Nucleus accumbens (tissue), 56 donors: ENCODE measurements around the gene CFAP91.

ENCODE experiments used
- DNase-seq, 56 donors: peaks; one replicate each; lab custom pipeline; 2025; lab: John Stamatoyannopoulos, UW

Gene CFAP91

GRCh38 chr3:119733812-119734211 is 31.0 kb downstream of the CFAP91 start:
- DNase-seq, result no peak

GRCh38 chr3:119738741-119739140 is 35.9 kb downstream of the CFAP91 start:
- DNase-seq, result no peak

GRCh38 chr3:119741657-119742590 is 39.1 kb downstream of the CFAP91 start:
- DNase-seq, result peak in 1 of 56 donors; percentile 2

- no peak for DNase-seq
Measured at GRCh38 chr3:119743921-119744320, 41.1 kb downstream of the CFAP91 start.

GRCh38 chr3:119745942-119746341 is 43.1 kb downstream of the CFAP91 start:
- DNase-seq, result no peak

GRCh38 chr3:119746423-119746822 is 43.6 kb downstream of the CFAP91 start:
- DNase-seq, result no peak

- DNase-seq, result no peak
Measured at GRCh38 chr3:119747357-119747756, 44.5 kb downstream of the CFAP91 start.

- DNase-seq, result no peak
Measured at GRCh38 chr3:119748991-119749390, 46.2 kb downstream of the CFAP91 start.

GRCh38 chr3:119751423-119751822 is 48.6 kb downstream of the CFAP91 start:
- DNase-seq, result no peak
